ENCODE results near the gene TRMU.

GRCh38 chr22:46355996-46356471, 20.5 kb downstream of the TRMU start:
- no peak for TF ChIP-seq ZNF274 (IDR thresholded peaks at IDR 0.05; ENCODE audit: low read depth, low read length)
- no peak for TF ChIP-seq SUZ12 (IDR thresholded peaks at IDR 0.05; ENCODE audit: extremely low read depth, insufficient read depth, insufficient read length)
- TF ChIP-seq YY1 (IDR thresholded peaks at IDR 0.05; ENCODE audit: insufficient read depth, insufficient read length): no peak
